WTC11 (cell line): ENCODE results near the gene RPP14. TPM values are rescaled to one million over a fixed set of nuclear protein-coding genes. Genes with fewer than 3 reads are reported as not detected.

Experiments
- ATAC-seq: fragments of 200-7000 bp; cut with Tn5 transposase; 2 replicates; pipeline ENCODE4 v1.10.0; 2021; ENCODE audit warnings: mild to moderate bottlenecking, moderate library complexity
- CTCF ChIA-PET: fragments of 300-600 bp; sonication (Branson Sonifier 250); formaldehyde crosslinking; loops from one replicate; lab custom pipeline; 2021; ENCODE audit warnings: antibody characterized with exemption; lab: Charles Lee
- POLR2A ChIA-PET: fragments of 350-600 bp; sonication (Branson Sonifier 250); formaldehyde crosslinking; loops from one replicate; lab custom pipeline; 2021; ENCODE audit warnings: antibody characterized with exemption; lab: Charles Lee
- DNase-seq: peaks from one replicate; pipeline ENCODE4 v3.0.0; 2021; ENCODE audit warnings: low spot score
- H3K27ac Mint-ChIP-seq: 2 replicates; pipeline ENCODE4 v1.8.0; 2021; ENCODE audit warnings: mixed read lengths
- H3K27me3 Mint-ChIP-seq: 2 replicates; pipeline ENCODE4 v1.8.0; 2021; ENCODE audit warnings: low read depth, mild to moderate bottlenecking, moderate library complexity, mixed read lengths
- H3K36me3 Mint-ChIP-seq: 2 replicates; pipeline ENCODE4 v1.8.0; 2021; ENCODE audit warnings: mixed read lengths
- H3K4me1 Mint-ChIP-seq: 2 replicates; pipeline ENCODE4 v1.8.0; 2022; ENCODE audit warnings: mixed read lengths
- H3K4me3 Mint-ChIP-seq: 2 replicates; pipeline ENCODE4 v1.8.0; 2021; ENCODE audit warnings: mild to moderate bottlenecking, moderate library complexity, mixed read lengths
- H3K9me3 Mint-ChIP-seq: 2 replicates; pipeline ENCODE4 v1.8.0; 2021; ENCODE audit warnings: mixed read lengths
- ATF2 ChIP-seq: sonication (generic); formaldehyde crosslinking; IDR thresholded peaks from 2 replicates; pipeline ENCODE4 v1.8.1; 2022; ENCODE audit warnings: low read depth, missing genetic modification reagents, borderline replicate concordance
- E2F4 ChIP-seq: sonication (generic); formaldehyde crosslinking; IDR thresholded peaks from 2 replicates; pipeline ENCODE4 v1.8.1; 2022; ENCODE audit warnings: low read depth, mild to moderate bottlenecking, moderate library complexity, missing genetic modification reagents, borderline replicate concordance
- ETV6 ChIP-seq: sonication (generic); formaldehyde crosslinking; IDR thresholded peaks from 2 replicates; pipeline ENCODE4 v1.8.1; 2022; ENCODE audit warnings: mild to moderate bottlenecking, missing genetic modification reagents
- FOXK1 ChIP-seq: sonication (generic); formaldehyde crosslinking; IDR thresholded peaks from 2 replicates; pipeline ENCODE4 v1.8.0; 2022; ENCODE audit warnings: mild to moderate bottlenecking, moderate library complexity, missing genetic modification reagents
- KAT7 ChIP-seq: sonication (generic); formaldehyde crosslinking; IDR thresholded peaks from 2 replicates; pipeline ENCODE4 v1.8.1; 2023; ENCODE audit warnings: missing genetic modification reagents, mild to moderate bottlenecking, borderline replicate concordance
- MAX ChIP-seq: sonication (generic); formaldehyde crosslinking; IDR thresholded peaks from 2 replicates; pipeline ENCODE4 v1.8.0; 2022; ENCODE audit warnings: mild to moderate bottlenecking, missing genetic modification reagents
- NFYB ChIP-seq: sonication (generic); formaldehyde crosslinking; conservative IDR thresholded peaks from 2 replicates; pipeline ENCODE4 v1.8.0; 2022; ENCODE audit warnings: low read depth, missing genetic modification reagents
- NR1H2 ChIP-seq: sonication (generic); formaldehyde crosslinking; IDR thresholded peaks from 2 replicates; pipeline ENCODE4 v1.9.0; 2021; ENCODE audit warnings: mild to moderate bottlenecking, moderate library complexity, missing genetic modification reagents
- TEAD1 ChIP-seq: sonication (generic); formaldehyde crosslinking; IDR thresholded peaks from 2 replicates; pipeline ENCODE4 v1.8.0; 2022; ENCODE audit warnings: mild to moderate bottlenecking, missing genetic modification reagents
- ZNF416 ChIP-seq: fragments of 250-450 bp; sonication (Bioruptor Pico); IDR thresholded peaks from 2 replicates; pipeline ENCODE4 v1.9.0; 2021; ENCODE audit warnings: mild to moderate bottlenecking, inconsistent platforms
- ZNF423 ChIP-seq: fragments of 250-450 bp; sonication (Bioruptor Pico); IDR thresholded peaks from 2 replicates; pipeline ENCODE4 v2.1.2; 2022; ENCODE audit warnings: mild to moderate bottlenecking, moderate library complexity
- total RNA-seq: library from RNA; stranded (reverse); gene quantifications from 3 replicates; pipeline ENCODE4 v1.2.3, GENCODE V29; 2021
- TF ChIP-seq, protein P1 (sequence below): fragments of 250-450 bp; sonication (Bioruptor Pico); IDR thresholded peaks from 2 replicates; pipeline ENCODE4 v1.9.0; 2021; ENCODE audit warnings: mild to moderate bottlenecking
- TF ChIP-seq, protein P2 (sequence below): sonication (generic); formaldehyde crosslinking; IDR thresholded peaks from 2 replicates; pipeline ENCODE4 v1.8.1; 2023; ENCODE audit warnings: mild to moderate bottlenecking, missing genetic modification reagents, moderate library complexity
- TF ChIP-seq, protein P3 (sequence below): sonication (generic); formaldehyde crosslinking; IDR thresholded peaks from 2 replicates; pipeline ENCODE4 v1.8.0; 2022; ENCODE audit warnings: mild to moderate bottlenecking, missing genetic modification reagents
- TF ChIP-seq, protein P4 (sequence below): fragments of 250-450 bp; sonication (Bioruptor Pico); IDR thresholded peaks from 2 replicates; pipeline ENCODE4 v1.9.0; 2021; ENCODE audit warnings: mild to moderate bottlenecking

RPP14 gene
- total RNA-seq, 1 experiment from 2014 or later = 17.9 TPM

GRCh38 chr3:58321791-58322190 is 15.7 kb downstream of the RPP14 start:
- Mint-ChIP-seq H3K27ac (peak overlapping the region; percentile 82), H3K36me3 (peaks cover 20% of the 10 kb centered on the region), H3K9me3 (no peaks in the 10 kb centered on the region), H3K4me3 (peak overlapping the region; percentile 34), H3K27me3 (no peaks in the 10 kb centered on the region), H3K4me1 (peaks cover 33% of the 10 kb centered on the region)
- peak; percentile 55 for DNase-seq
- ChIA-PET CTCF (interaction anchor here (0.6 to 2.7 kb wide), 21 partner anchors 11 to 263 kb away, joined by 3 to 34 read pairs (median 4); partner anchors contain the start of genes HTD2, PXK and RPP14), POLR2A (interaction anchor here (1.0 kb wide), 1 partner anchor 16 kb away, joined by 3 read pairs; the partner anchor contains the start of genes HTD2 and RPP14)
- TF ChIP-seq ZNF423 = no peak
- TF ChIP-seq TEAD1 (CRISPR knock-in tag) = 0 out of 2 replicates have a peak, but pooled peaks have one; percentile 33
- TF ChIP-seq, protein P1, sequence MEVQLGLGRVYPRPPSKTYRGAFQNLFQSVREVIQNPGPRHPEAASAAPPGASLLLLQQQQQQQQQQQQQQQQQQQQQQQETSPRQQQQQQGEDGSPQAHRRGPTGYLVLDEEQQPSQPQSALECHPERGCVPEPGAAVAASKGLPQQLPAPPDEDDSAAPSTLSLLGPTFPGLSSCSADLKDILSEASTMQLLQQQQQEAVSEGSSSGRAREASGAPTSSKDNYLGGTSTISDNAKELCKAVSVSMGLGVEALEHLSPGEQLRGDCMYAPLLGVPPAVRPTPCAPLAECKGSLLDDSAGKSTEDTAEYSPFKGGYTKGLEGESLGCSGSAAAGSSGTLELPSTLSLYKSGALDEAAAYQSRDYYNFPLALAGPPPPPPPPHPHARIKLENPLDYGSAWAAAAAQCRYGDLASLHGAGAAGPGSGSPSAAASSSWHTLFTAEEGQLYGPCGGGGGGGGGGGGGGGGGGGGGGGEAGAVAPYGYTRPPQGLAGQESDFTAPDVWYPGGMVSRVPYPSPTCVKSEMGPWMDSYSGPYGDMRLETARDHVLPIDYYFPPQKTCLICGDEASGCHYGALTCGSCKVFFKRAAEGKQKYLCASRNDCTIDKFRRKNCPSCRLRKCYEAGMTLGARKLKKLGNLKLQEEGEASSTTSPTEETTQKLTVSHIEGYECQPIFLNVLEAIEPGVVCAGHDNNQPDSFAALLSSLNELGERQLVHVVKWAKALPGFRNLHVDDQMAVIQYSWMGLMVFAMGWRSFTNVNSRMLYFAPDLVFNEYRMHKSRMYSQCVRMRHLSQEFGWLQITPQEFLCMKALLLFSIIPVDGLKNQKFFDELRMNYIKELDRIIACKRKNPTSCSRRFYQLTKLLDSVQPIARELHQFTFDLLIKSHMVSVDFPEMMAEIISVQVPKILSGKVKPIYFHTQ = 0 out of 2 replicates have a peak, but pooled peaks have one; percentile 45
- peak; percentile 87 for ATAC-seq

- no peaks in the 10 kb centered on the region for H3K9me3 Mint-ChIP-seq
- DNase-seq (no peak), ATAC-seq (no peak)
- TF ChIP-seq KAT7 (CRISPR knock-in tag) = no peak
- no peak for TF ChIP-seq MAX (CRISPR knock-in tag)
- TF ChIP-seq, protein P2, sequence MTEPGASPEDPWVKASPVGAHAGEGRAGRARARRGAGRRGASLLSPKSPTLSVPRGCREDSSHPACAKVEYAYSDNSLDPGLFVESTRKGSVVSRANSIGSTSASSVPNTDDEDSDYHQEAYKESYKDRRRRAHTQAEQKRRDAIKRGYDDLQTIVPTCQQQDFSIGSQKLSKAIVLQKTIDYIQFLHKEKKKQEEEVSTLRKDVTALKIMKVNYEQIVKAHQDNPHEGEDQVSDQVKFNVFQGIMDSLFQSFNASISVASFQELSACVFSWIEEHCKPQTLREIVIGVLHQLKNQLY = no peak
- no peak for TF ChIP-seq E2F4 (CRISPR knock-in tag)
- TF ChIP-seq ZNF423 = no peak
- TF ChIP-seq ATF2 (CRISPR knock-in tag) = no peak
- no peak for TF ChIP-seq NFYB (CRISPR knock-in tag)
- TF ChIP-seq FOXK1 (CRISPR knock-in tag) = no peak
- no peak for TF ChIP-seq NR1H2 (CRISPR knock-in tag)
- no peak for TF ChIP-seq ZNF416
- TF ChIP-seq, protein P3, sequence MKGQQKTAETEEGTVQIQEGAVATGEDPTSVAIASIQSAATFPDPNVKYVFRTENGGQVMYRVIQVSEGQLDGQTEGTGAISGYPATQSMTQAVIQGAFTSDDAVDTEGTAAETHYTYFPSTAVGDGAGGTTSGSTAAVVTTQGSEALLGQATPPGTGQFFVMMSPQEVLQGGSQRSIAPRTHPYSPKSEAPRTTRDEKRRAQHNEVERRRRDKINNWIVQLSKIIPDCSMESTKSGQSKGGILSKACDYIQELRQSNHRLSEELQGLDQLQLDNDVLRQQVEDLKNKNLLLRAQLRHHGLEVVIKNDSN = no peak
- TF ChIP-seq, protein P4, sequence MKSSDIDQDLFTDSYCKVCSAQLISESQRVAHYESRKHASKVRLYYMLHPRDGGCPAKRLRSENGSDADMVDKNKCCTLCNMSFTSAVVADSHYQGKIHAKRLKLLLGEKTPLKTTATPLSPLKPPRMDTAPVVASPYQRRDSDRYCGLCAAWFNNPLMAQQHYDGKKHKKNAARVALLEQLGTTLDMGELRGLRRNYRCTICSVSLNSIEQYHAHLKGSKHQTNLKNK (CRISPR knock-in tag) = no peak
- TF ChIP-seq ETV6 (CRISPR knock-in tag) = no peak
- peaks cover 33% of the 10 kb centered on the region for H3K4me1 Mint-ChIP-seq
- ChIA-PET CTCF (interaction anchor here (0.8 to 2.7 kb wide), 9 partner anchors 16 to 206 kb away, joined by 3 to 34 read pairs (median 5); partner anchors contain the start of genes HTD2 and RPP14), POLR2A (interaction anchor here (1.0 kb wide), 1 partner anchor 17 kb away, joined by 3 read pairs; the partner anchor contains the start of genes HTD2 and RPP14)
- peak overlapping the region; percentile 76; the same call in 1 of the 2 replicates for H3K27ac Mint-ChIP-seq
- H3K36me3 Mint-ChIP-seq = peaks cover 11% of the 10 kb centered on the region
- H3K4me3 Mint-ChIP-seq = no peak overlapping the region
- H3K27me3 Mint-ChIP-seq = no peaks in the 10 kb centered on the region
These were observed 16.7 kb downstream of the RPP14 start for GRCh38 chr3:58322793-58323192.
